HepG2 (cell line): Measurements from ENCODE around the gene TM6SF1. TPM values are rescaled to one million over a fixed set of nuclear protein-coding genes. Genes with fewer than 3 reads are reported as not detected.

Source experiments
- ISX ChIP-seq: sonication (generic); formaldehyde crosslinking; conservative IDR thresholded peaks from 2 replicates; pipeline ENCODE4 v1.5.0; 2020; ENCODE audit warnings: missing genetic modification reagents
- KAT2B ChIP-seq: fragments of 150-350 bp; IDR thresholded peaks from 2 replicates; pipeline ENCODE4 v1.6.1; 2014; ENCODE audit warnings: low read depth, low read length, borderline replicate concordance
- MEF2D ChIP-seq: sonication (generic); formaldehyde crosslinking; IDR thresholded peaks from 2 replicates; pipeline ENCODE4 v1.5.1; 2020; ENCODE audit warnings: mild to moderate bottlenecking, missing genetic modification reagents
- PHF20 ChIP-seq: sonication (generic); formaldehyde crosslinking; IDR thresholded peaks from 2 replicates; pipeline ENCODE4 v1.5.0; 2020; ENCODE audit warnings: mild to moderate bottlenecking, missing genetic modification reagents
- REXO4 ChIP-seq: sonication (generic); formaldehyde crosslinking; IDR thresholded peaks from 2 replicates; pipeline ENCODE4 v1.8.0; 2022; ENCODE audit warnings: missing genetic modification reagents, mild to moderate bottlenecking, borderline replicate concordance
- SAFB2 ChIP-seq: sonication (generic); formaldehyde crosslinking; IDR thresholded peaks from 2 replicates; pipeline ENCODE4 v1.5.1; 2020; ENCODE audit warnings: missing genetic modification reagents, low read depth, mild to moderate bottlenecking, borderline replicate concordance
- TOE1 ChIP-seq: sonication (generic); formaldehyde crosslinking; IDR thresholded peaks from 2 replicates; pipeline ENCODE4 v1.4.0; 2020; ENCODE audit warnings: mild to moderate bottlenecking, missing genetic modification reagents
- ZBTB34 ChIP-seq: sonication (generic); formaldehyde crosslinking; IDR thresholded peaks from 2 replicates; pipeline ENCODE4 v1.8.0; 2022; ENCODE audit warnings: mild to moderate bottlenecking, missing genetic modification reagents
- ZNF160 ChIP-seq: sonication (generic); formaldehyde crosslinking; IDR thresholded peaks from 2 replicates; pipeline ENCODE4 v1.8.0; 2022; ENCODE audit warnings: mild to moderate bottlenecking, inconsistent platforms, missing genetic modification reagents
- ZNF281 ChIP-seq: sonication (generic); formaldehyde crosslinking; IDR thresholded peaks from 2 replicates; pipeline ENCODE4 v1.4.0; 2020; ENCODE audit warnings: missing genetic modification reagents, borderline replicate concordance
- ZNF546 ChIP-seq: sonication (generic); formaldehyde crosslinking; conservative IDR thresholded peaks from 2 replicates; pipeline ENCODE4 v1.8.1; 2023; ENCODE audit warnings: mild to moderate bottlenecking, missing genetic modification reagents
- ZNF550 ChIP-seq: sonication (generic); formaldehyde crosslinking; IDR thresholded peaks from 2 replicates; pipeline ENCODE4 v1.4.0; 2020; ENCODE audit warnings: mild to moderate bottlenecking, missing genetic modification reagents, borderline replicate concordance
- ZNF710 ChIP-seq: sonication (generic); formaldehyde crosslinking; IDR thresholded peaks from 2 replicates; pipeline ENCODE4 v1.5.0; 2020; ENCODE audit warnings: mild to moderate bottlenecking, missing genetic modification reagents, borderline replicate concordance
- ZNF749 ChIP-seq: sonication (generic); formaldehyde crosslinking; IDR thresholded peaks from 2 replicates; pipeline ENCODE4 v1.8.0; 2022; ENCODE audit warnings: mild to moderate bottlenecking, missing genetic modification reagents, moderate library complexity, borderline replicate concordance
- ZSCAN29 ChIP-seq: sonication (generic); formaldehyde crosslinking; conservative IDR thresholded peaks from 2 replicates; pipeline ENCODE4 v1.4.0; 2020; ENCODE audit warnings: mild to moderate bottlenecking, missing genetic modification reagents
- polyA plus RNA-seq, 8 experiments: library from polyadenylated mRNA; depleted of rRNA in 3 of 8; stranded (reverse) in 7 of 8; unstranded in 1 of 8; fragments of >200 nt; fragmentation: Illumina TruSeq in 4 of 8; extraction: Trizol in 4 of 8; gene quantifications; 2 replicates each; pipeline versions ENCODE4 v1.2.1 to v1.2.3, GENCODE V29; 2011 to 2016; ENCODE audit warnings: low read depth in 4 of 8, missing spikeins in 1 of 8, mixed read lengths in 1 of 8; ENCODE audit not compliant: insufficient read depth in 1 of 8
- total RNA-seq, 5 experiments: library from RNA; depleted of rRNA; stranded (reverse); fragments of >200 nt; fragmentation: Illumina TruSeq; extraction: Trizol; gene quantifications; 2 replicates each; pipeline ENCODE4 v1.2.3, GENCODE V29; 2016; ENCODE audit warnings: low read depth in 1 of 5

The TM6SF1 gene
- total and polyA plus RNA-seq, 2 of the 13 experiments (the other 11 are each of a cell fraction or from before 2014, with no cell fraction given), result not detected

GRCh38 chr15:83066734-83067637 is 40.5 kb upstream of the TM6SF1 start, which contains the start of gene BTBD1 (continued):
- TF ChIP-seq ZNF160 (CRISPR knock-in tag) (peak; percentile 72; the same call in 1 of the 2 replicates), MEF2D (no peak), PHF20 (CRISPR knock-in tag) (peak; percentile 78), ZSCAN29 (CRISPR knock-in tag) (no peak), TOE1 (CRISPR knock-in tag) (no peak), KAT2B (no peak), ZBTB34 (no peak), SAFB2 (CRISPR knock-in tag) (no peak), REXO4 (CRISPR knock-in tag) (no peak), ZNF710 (CRISPR knock-in tag) (no peak), ISX (no peak), ZNF550 (CRISPR knock-in tag) (no peak), ZNF749 (CRISPR knock-in tag) (no peak; the same call in 1 of the 2 replicates), ZNF281 (CRISPR knock-in tag) (peak; percentile 4; the same call in 1 of the 2 replicates), ZNF546 (CRISPR knock-in tag) (peak; percentile 61; the same call in 1 of the 2 replicates)
